Colon (tissue), 2 donors: Measurements from ENCODE around the gene CEACAM16.

Experiments used
- FAIRE-seq: peaks from 2 replicates; lab custom pipeline; 2012; peaks lifted over from hg19 to GRCh38; lab: Jason Lieb, UNC
- donor health status: control.
- donor health status: control.

CEACAM16 gene

DNA sequence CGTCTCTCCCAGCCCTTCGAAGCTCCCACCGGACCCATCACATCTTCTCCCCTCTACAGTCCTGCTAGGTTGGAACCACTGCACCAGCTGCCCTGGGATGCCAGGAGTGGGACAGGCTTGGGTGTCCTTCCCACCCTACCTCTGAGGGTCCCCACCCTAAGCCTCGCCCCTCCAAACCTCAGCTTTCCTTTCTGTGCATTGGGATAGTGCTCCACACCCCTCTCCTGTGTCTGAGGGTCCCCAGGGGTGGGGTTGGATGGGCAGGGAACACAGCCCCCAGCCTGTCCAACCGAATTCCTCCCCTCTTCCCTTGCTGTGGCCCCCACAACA lies 47.6 kb downstream of the CEACAM16 start:
- no peak for FAIRE-seq

DNA sequence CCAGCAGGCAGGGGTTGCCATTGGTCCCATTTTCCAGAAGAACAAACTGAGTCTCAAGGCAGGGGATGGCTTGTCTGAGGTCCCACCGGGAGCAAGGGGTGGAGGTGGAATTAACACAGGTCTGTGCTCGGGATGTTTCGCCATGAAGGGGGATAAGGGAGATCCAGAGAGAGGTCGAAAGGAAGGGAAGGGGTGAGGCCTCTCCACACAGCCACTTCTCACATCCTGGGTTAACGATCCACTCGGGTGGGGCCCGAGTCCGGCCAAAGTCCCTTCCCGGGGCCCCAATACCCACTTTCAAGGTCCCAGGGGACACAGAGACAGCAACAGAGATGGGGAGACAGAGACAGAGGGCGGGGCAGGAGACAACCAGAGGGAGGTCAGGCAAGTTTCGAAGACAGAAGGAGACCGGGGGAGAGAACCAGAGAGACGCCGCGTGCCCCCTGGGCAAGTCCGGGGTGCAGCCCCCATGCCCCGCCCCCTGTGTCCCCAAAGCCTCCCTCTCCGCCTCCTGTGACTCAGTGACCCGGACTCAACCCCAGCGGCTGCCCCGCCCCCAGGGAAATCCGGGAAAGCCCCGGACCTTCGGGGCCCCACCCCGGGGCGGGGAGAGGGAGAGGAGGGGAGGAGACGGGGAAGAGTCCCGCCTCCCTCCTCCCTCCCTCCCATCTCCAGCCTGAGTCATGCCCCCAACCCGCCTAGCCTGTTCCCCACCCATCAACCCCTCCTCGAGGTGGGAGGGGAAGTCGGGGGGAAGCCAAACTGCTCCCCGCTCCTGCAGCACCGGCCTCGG lies 48.2 kb downstream of the CEACAM16 start:
- FAIRE-seq: no peak

DNA sequence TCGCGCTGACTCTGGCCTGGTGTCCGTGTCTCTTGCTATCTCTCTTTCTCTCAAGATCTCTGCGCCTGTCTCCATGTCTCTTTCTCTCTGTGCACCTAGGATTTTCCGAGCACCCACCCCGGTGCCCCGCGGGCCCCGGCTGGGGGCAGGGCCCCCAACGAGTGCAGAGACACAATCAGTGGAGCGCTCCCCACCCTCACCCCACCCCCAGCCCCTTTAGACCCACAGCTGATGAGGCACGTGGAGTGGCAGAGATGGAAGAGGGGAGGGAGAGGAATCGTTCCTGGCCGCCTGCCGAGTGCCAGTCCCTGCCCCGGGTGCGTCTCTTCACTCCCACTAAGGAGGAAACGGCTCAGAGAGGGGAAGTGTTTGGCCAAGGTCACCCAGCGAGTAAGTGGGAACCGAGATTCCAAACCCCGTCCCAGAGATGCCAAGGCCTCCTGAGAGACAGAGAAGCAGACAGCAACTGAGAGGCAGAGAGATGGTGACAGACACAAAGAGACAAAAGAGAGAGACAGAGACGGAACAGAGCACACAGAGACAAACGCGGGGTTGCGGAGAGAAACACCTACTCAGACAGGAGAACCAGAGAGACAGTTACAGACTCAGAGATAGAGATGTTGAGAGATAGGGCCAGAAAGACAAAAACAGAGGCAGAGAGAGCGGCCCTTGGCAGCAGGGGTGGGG lies 48.9 kb downstream of the CEACAM16 start:
- FAIRE-seq: no peak

DNA sequence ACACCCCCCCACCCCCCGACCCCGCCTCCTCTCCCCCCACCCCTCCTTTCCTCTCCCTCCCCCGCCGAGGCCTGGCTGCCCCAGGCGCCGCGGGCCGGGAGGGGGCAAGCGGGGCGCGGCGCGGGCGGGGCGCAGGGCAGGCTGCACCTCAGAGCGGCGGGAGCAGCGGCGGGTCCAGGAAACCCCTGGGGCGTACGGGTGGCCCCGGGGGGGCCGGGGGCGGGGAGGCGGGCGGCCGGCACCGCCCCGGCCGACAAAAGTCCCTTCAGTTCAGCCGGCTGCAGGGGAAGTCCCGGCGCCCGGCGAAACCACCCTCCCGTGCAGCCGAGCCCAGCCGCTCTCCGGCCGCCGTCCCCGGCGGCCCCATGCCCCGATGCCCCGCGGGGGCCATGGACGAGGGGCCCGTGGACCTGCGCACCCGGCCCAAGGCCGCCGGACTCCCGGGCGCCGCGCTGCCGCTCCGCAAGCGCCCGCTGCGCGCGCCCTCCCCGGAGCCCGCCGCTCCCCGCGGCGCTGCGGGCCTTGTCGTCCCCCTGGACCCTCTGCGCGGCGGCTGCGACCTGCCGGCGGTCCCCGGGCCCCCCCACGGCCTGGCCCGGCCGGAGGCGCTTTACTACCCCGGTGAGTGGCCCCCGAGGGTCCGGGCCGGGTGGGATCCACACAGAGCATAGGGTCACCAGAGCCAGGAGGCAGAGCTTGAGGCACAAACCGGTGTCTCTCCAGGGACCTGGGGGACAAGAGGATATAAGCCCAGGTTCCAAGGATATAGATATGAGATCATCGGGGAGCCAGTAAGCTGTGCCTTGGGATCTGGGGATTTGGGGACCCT lies 49.7 kb downstream of the CEACAM16 start, which contains the start of gene BCL3:
TSS of gene BCL3 (plus strand) at position 283 of the 829 bp plus-strand sequence. CDS start at position 366, 83 bp downstream.
- FAIRE-seq: no peak

DNA sequence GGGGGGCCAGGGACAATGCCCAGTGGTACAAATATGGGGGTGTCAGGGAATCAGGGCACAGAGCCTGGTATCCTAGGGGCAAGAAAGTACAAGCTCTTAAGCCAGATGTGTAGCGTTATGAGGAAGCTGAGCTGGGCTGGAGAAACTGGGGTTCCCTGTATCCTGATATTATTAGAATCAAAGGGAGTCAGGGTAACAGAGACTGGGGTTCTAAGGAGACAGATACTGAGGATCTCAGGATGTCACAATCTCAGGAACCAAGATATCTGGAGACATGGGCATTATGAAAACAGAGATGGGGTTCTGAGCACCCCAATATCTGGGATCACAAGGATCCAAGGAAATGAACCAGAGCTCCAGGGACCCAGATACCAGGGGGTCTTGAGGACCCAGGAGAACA lies 50.3 kb downstream of the CEACAM16 start:
- FAIRE-seq: no peak

DNA sequence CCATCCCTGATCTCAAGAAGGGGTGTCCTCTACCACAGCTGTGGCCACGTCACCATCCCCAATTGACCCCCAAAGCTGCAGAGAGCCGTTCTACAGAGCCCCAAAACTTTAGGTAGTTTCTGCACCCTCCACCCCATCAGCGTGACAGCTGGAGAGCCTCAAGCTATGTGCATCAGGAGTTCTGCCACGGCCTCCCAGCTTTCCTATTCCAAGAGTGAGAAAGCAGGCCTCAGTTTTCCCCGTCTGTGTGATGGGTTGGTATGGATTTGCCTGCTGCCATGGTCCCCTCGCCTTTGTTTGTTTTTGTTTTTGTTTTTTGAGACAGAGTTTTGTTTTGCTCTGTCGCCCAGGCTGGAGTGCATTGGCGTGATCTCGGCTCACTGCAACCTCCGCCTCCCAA lies 51.0 kb downstream of the CEACAM16 start:
- FAIRE-seq: no peak

DNA sequence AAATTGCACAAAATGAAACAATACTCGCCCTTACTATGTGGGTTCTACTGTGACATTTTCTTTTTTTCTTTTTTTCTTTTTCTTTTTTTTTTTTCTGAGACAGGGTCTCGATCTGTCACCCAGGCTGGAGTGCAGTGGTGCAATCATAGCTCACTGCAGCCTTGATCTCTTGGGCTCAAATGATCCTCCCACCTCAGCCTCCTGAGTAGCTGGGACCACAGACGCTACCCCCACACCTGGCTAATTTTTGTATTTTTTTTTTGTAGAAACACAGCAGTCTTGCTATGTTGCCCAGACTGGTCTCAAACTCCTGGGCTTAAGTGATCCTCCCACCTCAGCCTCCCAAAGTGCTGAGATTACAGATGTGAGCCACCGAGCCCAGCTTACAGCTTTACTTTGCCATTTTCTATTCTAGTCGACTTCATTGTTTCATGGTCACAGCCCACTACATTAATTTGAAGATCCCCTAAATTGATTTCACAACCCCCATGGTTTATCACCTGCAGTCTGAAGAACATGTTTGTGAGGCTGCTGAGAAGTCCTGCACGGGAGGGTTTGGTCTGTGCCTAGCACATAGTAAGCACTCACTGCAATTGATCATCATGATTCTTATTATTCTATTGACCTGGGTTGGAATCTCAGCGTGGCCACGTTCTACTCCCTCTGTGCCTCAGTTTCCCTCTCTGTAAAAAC lies 53.3 kb downstream of the CEACAM16 start:
- FAIRE-seq: no peak

DNA sequence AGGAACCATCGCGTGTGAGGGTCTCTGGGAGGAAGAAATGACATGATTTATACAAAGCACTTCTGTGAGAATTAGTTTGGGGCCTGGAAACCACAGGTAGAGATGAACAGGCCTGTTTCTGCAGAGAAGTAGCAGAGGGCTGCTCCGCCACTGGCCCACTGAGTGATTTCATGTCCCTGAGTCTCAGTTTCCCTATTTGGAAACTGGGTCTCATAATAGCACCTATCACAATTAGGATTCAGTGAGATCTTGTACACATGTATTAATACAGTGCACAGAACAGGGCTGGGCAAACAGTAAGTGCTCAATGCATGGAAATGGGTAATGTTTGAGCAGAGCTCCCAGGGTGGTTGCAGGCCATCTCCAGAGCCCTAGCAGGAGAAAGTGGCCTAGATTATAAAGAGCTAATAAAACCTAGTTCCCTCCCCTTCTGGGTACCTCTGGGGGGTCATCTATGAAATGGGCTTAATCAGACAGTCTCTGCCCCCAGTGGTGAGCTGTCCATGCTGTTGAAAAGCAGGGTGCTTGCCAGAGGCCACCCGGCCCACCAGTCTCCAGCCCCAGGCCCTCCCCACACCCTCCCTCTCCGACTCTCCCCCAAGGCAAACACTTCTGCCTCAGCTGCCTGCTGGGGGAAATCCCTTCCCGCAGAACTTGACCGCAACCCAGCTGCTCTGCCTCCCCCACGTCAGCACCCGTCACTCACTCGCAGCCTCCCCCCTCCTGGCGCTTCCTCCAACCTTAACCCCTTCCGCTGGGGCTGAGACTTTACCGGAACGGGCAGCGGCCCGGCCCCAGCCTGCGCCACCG lies 54.1 kb downstream of the CEACAM16 start:
- FAIRE-seq: no peak

DNA sequence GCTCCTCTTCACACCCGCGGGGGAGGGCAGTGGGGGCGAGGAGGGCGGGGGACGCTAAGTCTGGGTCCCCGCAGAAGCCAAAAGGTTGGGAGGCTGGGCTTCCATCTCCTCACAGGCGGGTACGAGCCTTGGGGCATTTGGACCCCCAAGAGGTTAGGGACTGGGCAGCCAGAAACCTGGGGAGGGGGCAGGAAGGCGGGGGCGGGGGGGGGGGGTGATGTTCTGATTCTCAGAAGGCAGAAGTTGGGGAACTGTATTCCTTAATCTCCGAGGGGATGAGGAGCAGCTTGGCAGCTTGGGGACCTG lies 54.6 kb downstream of the CEACAM16 start:
- FAIRE-seq: no peak

DNA sequence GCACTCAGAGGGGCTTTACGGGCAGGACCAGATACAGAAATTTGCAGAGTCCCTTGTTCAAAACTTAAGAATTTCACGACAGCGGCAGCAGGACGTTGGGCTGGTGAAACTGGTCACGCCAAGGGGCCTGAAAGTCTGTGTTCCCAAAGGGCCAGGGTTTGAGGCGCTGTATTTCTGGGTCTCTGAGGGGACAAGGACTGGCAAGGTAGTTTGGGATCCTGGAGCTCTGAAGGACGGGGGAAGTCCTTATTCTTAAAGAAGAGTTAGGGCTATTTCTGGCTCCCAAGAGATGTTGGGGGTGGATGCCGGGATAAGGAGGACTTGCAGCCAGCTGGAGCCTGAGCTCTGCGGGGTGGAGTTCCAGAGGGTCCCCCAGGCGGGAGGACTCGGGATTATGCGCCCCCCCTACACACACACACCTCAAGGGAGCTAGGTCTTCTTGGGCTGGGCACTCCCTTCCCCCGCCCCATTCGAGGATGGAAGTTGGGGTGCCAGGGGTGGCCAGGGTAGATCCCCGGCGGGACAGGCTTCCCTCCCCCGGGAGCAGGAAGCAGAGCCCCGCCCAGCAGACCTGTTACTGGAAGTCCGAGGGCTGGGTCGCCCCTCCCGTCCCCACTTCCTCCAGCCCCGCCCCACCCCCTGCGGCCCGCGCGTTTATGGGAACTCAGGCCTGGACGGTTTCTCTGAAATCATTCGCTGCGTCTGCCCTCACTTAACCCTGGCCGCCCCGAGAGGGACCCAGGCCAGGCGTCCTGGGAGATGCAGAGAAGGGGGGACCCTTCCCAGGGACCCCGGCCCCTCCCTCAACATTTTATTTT lies 55.2 kb downstream of the CEACAM16 start:
- no peak for FAIRE-seq

DNA sequence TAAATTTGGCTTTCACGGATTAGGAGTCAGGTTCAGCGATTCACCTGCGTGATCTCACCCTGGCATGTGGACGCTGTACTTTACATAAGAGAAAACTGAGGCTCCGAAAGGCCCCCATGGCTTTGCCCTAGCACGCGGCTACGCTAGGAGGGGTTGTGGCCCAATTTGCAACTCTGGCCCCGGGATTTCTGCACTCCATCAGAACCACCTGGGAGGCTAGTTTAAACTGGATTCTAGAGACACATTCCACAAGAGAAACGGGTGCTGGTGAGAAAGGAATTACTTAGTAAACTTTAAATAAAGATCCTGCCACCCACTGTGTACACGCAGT lies 55.8 kb downstream of the CEACAM16 start:
- no peak for FAIRE-seq

DNA sequence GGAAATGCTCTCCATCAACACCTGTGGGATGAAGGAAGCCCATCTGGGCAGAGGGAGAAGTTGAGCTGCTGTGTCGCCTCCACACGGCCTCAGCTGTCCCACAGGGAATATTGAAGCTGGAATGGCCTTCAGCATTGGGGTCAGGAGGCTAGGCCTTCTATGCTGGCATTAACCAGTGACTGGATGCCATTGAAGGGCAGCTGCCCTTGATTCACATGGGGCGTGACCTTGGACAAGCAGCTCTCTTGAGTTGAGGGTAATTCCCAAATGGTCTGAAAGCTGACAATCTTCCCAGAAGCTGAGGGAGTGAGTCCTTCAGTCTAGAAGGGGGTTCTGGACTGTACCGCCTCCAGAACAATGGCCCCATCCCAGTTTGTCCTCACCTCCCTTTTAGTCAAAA lies 56.3 kb downstream of the CEACAM16 start:
- no peak for FAIRE-seq

DNA sequence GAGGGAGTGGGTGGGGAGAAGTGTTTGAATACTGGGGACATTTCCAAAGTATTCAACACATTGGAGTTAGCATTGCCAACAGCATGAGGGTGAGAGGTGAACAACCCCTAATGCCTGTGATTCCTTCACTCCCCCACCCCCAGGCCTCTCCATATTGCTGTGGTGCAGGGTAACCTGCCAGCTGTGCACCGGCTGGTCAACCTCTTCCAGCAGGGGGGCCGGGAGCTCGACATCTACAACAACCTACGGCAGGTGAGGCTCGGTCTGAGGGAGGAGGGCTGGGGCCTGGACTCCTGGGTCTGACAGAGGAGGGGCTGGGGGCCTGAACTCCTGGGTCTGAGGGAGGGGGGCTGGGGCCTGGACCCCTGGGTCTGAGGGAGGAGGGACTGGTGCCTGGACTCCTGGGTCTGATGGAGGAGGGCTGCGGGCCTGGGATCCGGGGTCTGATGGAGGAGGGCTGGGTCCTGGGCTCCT lies 57.2 kb downstream of the CEACAM16 start:
- FAIRE-seq: no peak

DNA sequence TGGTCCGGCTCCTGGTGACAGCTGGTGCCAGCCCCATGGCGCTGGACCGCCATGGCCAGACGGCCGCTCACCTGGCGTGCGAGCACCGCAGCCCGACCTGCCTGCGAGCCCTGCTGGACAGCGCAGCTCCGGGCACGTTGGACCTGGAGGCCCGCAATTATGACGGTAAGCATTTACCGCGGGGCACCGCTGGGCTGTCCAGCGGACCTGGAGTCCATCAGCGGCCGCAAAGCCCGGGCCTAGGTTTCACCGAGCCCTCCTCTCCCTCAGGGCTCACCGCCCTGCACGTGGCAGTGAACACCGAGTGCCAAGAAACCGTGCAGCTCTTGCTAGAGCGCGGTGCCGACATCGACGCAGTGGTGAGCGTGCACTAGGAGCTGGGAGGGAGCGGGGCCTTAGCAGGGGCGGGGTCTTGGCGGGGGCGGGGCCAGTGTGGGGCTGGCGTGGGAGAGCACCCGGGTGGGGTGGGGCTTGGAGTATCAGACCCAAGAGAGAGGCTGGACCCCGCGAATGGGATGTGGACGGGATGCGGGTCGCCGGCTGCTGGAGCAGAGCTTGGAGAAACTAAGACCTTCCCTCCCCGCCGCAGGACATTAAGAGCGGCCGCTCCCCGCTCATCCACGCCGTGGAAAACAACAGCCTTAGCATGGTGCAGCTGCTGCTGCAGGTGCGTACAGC lies 58.2 kb downstream of the CEACAM16 start:
- FAIRE-seq: no peak

DNA sequence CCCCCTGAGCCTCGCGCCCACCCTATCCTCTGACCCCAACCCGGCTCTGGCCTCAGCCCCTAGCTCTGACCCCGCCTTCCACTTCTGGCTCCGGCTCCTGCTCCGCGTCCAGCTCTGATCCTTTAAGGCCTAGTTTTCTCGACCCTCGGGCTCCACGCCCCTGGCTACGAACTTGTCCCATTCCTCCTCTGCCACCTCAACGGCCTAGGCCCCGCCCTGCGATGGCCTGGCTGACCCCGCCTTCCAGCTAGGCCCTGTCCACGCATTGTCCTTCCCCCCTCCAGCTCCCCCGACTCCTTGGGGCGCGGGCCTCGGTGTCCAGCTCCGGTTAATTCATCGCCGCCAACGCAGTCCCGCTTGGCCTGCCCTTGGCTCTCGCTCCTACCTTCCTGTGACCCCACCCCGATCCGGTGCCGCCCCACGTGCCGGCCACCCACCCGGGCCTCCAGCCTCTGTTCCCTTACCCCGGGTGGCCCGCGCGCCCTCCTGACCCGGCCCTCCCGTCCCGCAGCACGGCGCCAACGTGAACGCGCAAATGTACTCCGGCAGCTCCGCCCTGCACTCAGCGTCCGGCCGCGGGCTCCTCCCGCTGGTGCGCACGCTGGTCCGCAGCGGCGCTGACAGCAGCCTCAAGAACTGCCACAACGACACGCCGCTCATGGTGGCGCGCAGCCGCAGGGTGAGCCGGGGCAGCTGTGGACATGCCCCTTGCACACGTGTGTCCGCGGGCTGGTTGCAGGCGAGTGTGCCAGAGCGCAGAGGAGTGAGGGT lies 59.0 kb downstream of the CEACAM16 start:
- FAIRE-seq: no peak

DNA sequence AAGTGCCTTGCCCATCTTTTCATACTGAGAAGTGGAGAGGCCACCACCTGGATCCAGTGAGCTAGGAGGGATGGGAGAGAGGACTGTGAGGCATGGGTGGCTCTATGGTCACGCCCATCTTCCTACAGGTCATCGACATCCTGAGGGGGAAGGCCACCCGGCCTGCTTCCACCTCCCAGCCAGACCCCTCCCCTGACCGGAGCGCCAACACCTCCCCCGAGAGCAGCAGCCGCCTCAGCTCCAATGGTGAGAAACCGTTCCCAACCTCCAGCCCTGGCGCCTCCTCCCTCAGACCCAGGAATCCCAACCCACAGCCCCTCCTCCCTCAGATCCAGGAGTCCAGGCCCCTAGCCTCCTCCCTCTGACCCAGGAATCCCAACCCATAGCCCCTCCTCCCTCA lies 59.6 kb downstream of the CEACAM16 start:
- FAIRE-seq: no peak

DNA sequence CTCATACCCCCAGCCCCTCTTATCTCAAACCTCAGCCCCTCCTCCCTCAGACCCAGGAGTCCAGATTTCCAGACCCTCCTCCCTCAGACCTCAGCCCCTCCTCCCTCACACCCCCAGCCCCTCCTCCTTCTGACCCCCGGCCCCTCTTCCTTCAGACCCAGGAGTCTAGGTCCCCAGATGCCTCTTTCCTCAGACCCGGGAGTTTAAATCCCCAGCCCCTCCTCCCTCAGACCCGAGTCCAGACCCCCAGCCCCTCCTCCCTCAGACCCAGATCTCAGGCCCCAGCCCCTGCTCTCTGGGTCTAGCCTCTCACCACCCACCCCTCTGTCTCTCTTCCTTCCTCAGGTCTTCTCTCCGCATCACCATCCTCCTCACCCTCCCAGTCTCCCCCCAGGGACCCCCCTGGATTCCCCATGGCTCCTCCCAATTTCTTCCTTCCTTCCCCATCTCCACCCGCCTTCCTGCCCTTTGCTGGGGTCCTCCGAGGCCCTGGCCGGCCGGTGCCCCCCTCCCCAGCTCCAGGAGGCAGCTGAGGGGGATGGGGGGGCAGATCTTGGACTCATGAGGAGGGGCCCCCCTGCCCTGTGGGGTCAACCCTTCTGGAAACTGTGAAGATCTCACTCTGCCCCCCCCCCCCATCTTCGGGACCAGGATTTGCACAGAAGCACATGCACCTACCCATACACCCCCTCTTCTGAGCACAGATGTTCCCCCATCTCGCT lies 60.3 kb downstream of the CEACAM16 start:
- FAIRE-seq: no peak
